GM18867 (cell line): ENCODE data around the gene AMOTL2.

Experiments
- ATAC-seq: cut with Tn5 transposase; IDR thresholded peaks from one replicate; pipeline ENCODE4 v1.9.1; 2021; ENCODE audit warnings: mild to moderate bottlenecking, moderate library complexity; ENCODE audit not compliant: unreplicated experiment

The AMOTL2 gene

DNA sequence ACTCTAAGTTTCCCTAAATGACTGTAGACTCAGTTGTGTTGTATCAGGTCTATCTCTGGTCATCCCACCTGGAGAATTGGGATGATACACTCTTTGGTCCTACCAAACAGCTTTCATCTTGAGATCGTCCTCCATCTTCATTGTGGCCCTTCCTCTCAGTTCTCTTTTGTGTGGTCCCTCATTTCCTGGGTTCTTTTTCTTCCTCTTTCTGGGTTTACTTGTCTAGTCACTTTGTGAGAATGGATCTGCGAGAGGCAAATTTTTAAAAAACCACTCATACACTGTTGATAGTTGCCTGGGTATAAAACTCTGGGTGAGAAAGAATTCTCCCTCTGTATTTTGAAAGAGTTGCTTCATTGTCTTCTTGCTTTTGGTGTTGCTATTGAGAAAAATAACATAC lies 6.0 kb upstream of the AMOTL2 start:
- ATAC-seq, result no peak

DNA sequence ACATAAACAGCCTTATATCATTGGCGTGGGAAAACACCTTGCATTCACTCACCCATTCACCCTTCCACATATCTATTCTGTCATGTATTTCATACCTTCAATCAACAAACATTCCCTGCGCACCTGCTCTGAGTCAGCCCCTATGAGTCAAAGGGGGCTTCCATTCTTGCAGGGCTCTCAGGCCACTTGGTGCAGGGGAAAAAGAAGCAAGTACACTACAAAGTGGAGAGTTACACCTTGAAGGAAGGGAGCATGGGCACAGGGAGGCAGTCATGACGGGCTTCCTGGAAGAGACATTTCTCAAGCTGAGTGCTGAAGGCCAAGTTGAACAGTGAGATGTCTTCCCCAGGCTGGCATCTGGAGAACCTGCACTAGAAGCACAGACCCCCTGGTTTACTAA lies 4.6 kb upstream of the AMOTL2 start:
- ATAC-seq, result no peak

DNA sequence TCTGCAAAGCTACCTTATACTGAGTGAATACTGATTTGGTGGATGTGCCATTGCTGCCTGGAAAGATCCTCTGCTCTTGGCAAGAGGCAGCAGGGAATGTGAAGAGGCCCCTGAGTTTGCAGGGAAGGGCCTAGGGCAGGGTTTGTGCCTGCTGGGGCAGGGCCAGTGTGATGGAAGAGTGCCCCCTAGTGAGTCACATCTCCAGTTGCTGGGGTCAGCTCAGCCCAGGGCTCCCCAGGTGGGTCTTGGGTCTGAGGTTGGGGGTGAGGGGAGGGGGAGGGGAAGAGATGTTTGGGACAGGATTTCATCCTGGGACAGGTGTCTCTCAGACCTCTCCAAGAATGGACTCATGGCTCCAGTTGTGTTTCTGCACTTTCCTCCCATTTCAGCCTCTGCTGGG lies 4.1 kb upstream of the AMOTL2 start:
- ATAC-seq, result no peak

DNA sequence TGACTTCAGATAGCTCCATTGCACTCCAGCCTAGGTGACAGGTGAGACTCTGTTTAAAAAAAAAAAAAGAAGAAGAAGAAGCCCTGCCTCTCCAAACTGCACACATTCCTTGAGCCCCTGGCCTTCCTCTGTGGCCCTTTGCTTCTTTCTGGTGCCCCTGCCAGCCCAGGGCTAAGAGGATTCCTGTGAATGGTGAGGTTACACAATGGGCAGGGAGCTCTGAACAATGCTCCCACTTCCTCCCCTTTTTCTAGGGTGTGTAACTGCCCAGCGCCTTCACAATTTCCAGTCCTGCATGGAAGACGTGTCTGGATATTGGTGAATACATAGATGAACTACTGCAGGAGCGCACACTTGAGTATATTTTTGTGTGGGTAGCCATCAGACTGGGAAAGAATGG lies 3.6 kb upstream of the AMOTL2 start:
- ATAC-seq, result no peak

DNA sequence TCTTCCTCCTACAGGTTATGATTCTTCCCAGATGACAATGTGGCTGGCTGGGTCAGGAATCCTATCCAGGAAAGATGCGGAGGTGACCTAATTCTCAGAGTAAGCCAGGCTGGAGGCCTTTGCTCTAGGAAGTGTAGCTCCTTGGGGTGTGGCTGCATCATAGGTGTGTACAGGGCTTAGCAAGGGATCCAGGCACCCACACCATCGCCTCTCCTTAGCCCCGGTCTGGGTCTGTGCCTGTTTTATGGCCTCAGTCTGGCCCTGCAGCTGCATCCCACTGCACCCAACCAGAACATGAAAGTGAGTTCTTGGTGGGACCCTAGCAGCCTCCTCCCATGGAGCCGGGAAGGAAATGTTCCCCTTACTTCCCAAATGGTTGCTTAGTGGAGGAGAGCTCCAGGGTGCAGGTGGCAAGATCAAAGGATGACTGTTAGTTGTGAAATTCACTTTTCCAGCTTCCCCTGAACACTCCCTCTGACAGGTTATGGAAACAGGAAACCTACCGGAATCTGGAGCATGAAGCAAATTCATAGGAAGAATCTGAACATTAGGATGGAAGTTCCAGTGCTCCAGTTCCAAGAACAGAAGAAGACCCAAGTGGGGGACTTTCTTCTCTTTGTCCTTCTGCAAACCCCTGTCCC lies 2.7 kb upstream of the AMOTL2 start:
- no peak for ATAC-seq

DNA sequence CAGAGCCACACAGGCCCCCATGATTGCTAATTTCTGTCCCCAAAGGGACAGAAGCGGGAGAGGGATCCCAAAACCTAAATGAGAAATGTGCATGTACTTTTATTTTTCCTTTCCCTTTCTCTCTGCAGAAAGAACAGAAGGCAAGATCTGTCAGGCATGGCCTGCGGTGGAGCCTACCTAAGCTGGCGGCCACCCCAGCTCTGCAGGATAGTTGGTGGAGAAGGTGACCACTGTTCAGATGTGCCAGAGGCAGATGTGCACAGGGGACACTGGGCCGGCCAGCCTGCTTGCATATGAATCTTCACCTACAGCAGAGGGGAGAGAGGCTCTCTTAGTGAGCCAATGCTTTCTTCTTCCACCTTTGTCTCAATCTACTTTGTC lies 2.1 kb upstream of the AMOTL2 start:
- ATAC-seq, result no peak

DNA sequence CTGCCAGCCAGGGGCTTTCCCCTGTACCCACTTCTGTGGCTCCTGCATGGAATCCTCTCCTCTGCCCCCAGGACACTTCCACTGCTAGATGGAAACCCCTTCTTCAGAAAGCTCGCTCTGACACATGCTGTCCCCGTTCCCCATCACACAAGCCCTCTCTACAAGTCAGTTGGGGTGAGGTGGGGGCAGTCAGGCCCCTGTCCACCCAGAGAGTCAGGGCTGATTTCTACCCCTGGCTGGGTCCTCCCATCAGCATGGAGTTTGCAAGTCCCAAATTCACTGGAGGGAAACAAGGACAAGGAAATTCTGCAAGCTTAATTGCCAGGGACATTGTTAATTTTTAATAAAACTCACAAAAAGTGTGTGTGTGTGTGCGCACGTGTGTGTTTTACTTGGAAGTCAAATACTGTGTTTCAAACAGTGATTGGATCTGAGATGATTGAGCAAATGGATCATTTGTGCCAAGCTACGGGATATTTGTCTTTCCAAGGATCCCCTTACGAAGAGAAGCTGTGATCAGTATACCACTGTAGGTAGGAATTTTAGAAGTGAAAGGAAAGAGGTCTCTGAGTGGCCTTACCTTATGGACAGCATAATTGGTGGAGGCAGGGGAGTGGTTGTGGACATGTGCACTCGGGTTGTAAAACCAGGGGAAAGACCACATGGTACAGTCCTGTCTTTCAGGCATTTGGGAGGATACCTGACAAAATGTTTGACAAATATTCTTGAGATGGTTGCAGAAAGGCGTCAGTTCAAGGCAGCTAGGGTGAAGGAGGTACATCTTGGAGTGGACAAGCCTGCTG lies 1.5 kb upstream of the AMOTL2 start:
- no peak for ATAC-seq

GRCh38 chr3:134374791-134375581 lies 739 bp upstream of the AMOTL2 start:
- ATAC-seq, result no peak

- no peak for ATAC-seq
Measured at GRCh38 chr3:134373271-134374104, 759 bp downstream of the AMOTL2 start.

GRCh38 chr3:134372396-134373270 lies 1.6 kb downstream of the AMOTL2 start:
- ATAC-seq, result no peak

DNA sequence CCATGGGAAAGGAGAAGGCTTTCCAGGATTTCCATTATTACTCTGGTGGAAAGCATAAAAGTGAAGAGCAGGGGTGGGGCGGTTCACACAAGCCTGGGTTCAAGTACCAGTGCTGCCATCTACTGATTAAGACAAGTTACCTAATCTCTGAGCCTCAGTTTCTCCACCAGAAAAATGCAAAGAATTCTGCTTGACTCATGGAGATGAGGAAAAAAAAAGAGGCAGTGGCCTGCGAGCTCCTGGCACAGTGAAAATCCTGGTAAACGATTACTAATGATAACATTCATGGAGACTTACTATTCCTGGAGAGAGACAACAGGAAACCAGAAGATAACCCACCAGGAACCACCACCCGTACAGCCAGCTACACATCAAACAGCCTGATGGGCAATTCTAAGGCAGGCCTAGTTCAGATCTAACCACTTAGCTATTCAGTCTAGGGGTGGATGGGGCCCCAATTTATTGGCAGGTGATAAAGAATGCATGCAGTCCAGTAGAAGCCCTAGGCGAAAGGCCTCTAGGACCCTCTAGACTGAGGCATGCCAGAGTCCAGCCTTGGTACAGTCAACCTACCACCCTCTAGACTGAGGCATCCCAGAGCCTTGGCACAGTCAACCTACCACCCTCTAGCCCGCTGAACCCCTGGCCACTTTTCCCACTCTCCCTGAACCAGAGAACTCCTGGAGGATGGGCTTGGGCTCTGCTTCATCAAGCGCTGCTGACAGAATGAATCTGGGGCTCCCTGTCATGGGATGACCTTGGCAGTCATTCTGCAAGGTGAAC lies 2.5 kb downstream of the AMOTL2 start:
- ATAC-seq, result no peak

- ATAC-seq, result no peak
Measured at GRCh38 chr3:134370611-134371531, 3.4 kb downstream of the AMOTL2 start.

DNA sequence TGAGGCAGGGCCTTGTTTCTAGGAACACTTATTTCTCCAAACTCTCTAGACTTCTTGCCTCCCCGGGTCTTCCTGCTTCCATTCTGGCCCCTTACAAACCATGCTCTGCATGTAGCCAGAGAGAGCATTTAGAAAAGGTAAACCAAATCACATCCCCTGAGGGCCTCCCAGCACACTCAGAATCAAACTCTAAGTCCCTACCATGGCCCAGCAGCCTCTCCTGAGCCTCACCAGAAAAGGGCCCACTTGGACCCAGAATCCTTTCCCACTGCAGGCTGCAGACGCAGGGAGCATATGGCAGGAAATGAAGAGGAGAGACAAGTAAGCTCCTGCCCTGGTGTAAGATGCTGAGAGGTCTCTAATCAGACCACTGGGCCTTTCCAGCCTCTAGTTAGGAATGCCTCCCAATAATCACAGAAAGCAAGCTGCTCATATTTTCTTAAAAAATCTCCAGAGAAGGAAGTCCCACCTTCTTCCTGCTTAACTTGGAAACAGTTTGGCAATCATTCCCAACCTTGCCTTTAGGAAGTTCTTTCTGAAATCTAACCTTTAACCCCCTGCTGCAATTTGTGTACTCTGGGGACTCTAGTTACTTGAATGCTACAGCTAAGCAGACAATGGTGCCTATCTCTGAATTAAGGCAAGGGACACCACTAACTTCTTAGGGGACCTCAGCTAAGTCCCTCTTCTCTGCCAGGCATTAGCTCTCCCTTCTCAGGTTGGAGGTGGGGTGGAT lies 4.2 kb downstream of the AMOTL2 start:
- no peak for ATAC-seq

DNA sequence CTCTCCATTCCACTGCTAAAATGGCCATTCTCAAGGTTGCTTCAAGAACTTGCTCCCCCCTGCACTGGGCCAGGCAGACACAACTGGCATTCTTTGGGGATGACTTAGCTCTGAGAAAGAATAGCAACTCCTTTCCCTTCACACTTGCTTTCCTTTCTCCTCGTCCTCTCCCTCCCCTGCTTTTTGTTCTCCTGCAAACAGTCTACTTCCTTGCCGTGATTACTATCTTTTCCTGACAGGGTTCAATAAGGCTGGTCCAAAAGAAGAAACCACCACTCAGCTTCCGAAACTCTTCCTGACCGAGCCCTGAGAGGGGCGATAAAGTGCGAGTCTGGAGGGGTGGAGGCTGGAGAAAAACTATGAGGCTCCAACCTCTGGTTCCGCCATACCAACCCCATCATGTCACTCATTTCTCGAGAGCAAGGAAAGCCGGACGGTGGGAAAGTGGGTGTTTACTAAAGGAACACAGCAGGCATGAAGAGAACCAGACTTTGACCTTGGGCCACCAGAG lies 5.0 kb downstream of the AMOTL2 start:
- no peak for ATAC-seq

GRCh38 chr3:134368751-134369105 lies 5.5 kb downstream of the AMOTL2 start:
- ATAC-seq, result no peak

- ATAC-seq, result no peak
Measured at GRCh38 chr3:134367869-134368750, 6.1 kb downstream of the AMOTL2 start.
